GM23248 (cell line): ENCODE measurements around the gene TPO.

ENCODE experiments used
- EZH2 ChIP-seq: fragments of 200-600 bp; sonication (generic); IDR thresholded peaks from 2 replicates; pipeline ENCODE4 v1.6.1; 2018; ENCODE audit warnings: antibody characterized with exemption, mild to moderate bottlenecking; ENCODE audit not compliant: insufficient read depth, poor library complexity, severe bottlenecking
- EZH2phosphoT487 ChIP-seq: fragments of 200-600 bp; sonication (generic); IDR thresholded peaks from 2 replicates; pipeline ENCODE4 v1.6.1; 2018; ENCODE audit warnings: antibody characterized with exemption, moderate library complexity, mild to moderate bottlenecking, low read depth; ENCODE audit not compliant: insufficient read depth

GRCh38 chr2:1518867-1519530 lies 105.7 kb downstream of the TPO start:
- TF ChIP-seq EZH2 (no peak), EZH2phosphoT487 (no peak)
